Activated CD4-positive, alpha-beta T cell treated with anti-CD3 and anti-CD28 coated beads, Interleukin-2, amount 50 U/mL, for 48 hours (primary cell): ENCODE measurements around the gene ZBTB38.

Experiments used
- DNase-seq, 2 experiments: peaks; one replicate each; pipeline ENCODE4 v3.0.0-alpha.2; 2020

Gene ZBTB38

GRCh38 chr3:141337991-141338390 is 30.3 kb upstream of the ZBTB38 start:
- DNase-seq = no peak

- no peak for DNase-seq
Measured at GRCh38 chr3:141338881-141339280, 29.4 kb upstream of the ZBTB38 start.

- DNase-seq = no peak
Measured at GRCh38 chr3:141341536-141341935, 26.8 kb upstream of the ZBTB38 start.

GRCh38 chr3:141342386-141342785 is 25.9 kb upstream of the ZBTB38 start:
- DNase-seq = no peak

- no peak for DNase-seq
Measured at GRCh38 chr3:141343077-141343476, 25.2 kb upstream of the ZBTB38 start.

GRCh38 chr3:141343865-141344271 is 24.4 kb upstream of the ZBTB38 start:
- no peak for DNase-seq

- no peak for DNase-seq
Measured at GRCh38 chr3:141345528-141345927, 22.8 kb upstream of the ZBTB38 start.

GRCh38 chr3:141346007-141346406 is 22.3 kb upstream of the ZBTB38 start:
- no peak for DNase-seq

- DNase-seq = no peak
Measured at GRCh38 chr3:141346418-141346817, 21.9 kb upstream of the ZBTB38 start.

- no peak for DNase-seq
Measured at GRCh38 chr3:141346839-141347238, 21.5 kb upstream of the ZBTB38 start.

GRCh38 chr3:141348837-141349236 is 19.5 kb upstream of the ZBTB38 start:
- no peak for DNase-seq

GRCh38 chr3:141349711-141350110 is 18.6 kb upstream of the ZBTB38 start:
- DNase-seq = no peak

GRCh38 chr3:141350666-141351065 is 17.6 kb upstream of the ZBTB38 start:
- DNase-seq = no peak

- no peak for DNase-seq
Measured at GRCh38 chr3:141352262-141352984, 15.9 kb upstream of the ZBTB38 start.

GRCh38 chr3:141353652-141354495 is 14.4 kb upstream of the ZBTB38 start:
- DNase-seq = no peak

- no peak for DNase-seq
Measured at GRCh38 chr3:141354517-141354916, 13.8 kb upstream of the ZBTB38 start.

- DNase-seq = no peak
Measured at GRCh38 chr3:141355242-141355641, 13.1 kb upstream of the ZBTB38 start.

- DNase-seq = no peak
Measured at GRCh38 chr3:141356046-141356445, 12.3 kb upstream of the ZBTB38 start.

- no peak for DNase-seq
Measured at GRCh38 chr3:141360888-141361598, 7.3 kb upstream of the ZBTB38 start.

- no peak for DNase-seq
Measured at GRCh38 chr3:141362736-141363135, 5.6 kb upstream of the ZBTB38 start.

GRCh38 chr3:141365201-141365600 is 3.1 kb upstream of the ZBTB38 start:
- DNase-seq = no peak

GRCh38 chr3:141366285-141367037 is 1.8 kb upstream of the ZBTB38 start:
- DNase-seq = no peak
